SK-MEL-5 (cell line): ENCODE measurements around the gene ROS1. TPM values are rescaled to one million over a fixed set of nuclear protein-coding genes. Genes with fewer than 3 reads are reported as not detected.
"Not testable (repeated sequence)": the region's sequence is repeated elsewhere in the genome, so short reads cannot be mapped to it uniquely, and the experiment has no call there.

Source experiments
- DNase-seq: peaks from one replicate; pipeline ENCODE4 v3.0.0-alpha.2; 2016; ENCODE audit warnings: low read depth, low spot score
- in situ Hi-C: cut with HindIII; loops from 2 replicates; pipeline ENCODE4 v1.10.0; 2016; ENCODE audit warnings: low sequenced_read_pairs, high pct_unique_total_duplicates, low pct_unique_long_range_greater_than_20kb
- polyA plus RNA-seq, 2 experiments: library from polyadenylated mRNA; depleted of rRNA; stranded (reverse); fragments of >200 nt; gene quantifications; 2 replicates each; pipeline ENCODE4 v1.2.3, GENCODE V29; 2015
- total RNA-seq: library from RNA; depleted of rRNA; stranded (reverse); fragments of >200 nt; shearing (Covaris generic); gene quantifications from 2 replicates; pipeline ENCODE4 v1.2.3, GENCODE V29; 2014; rRNA removed

The ROS1 gene
- not detected in 2 replicates for total RNA-seq
- polyA plus RNA-seq (2015; cell fraction: cytosol; rRNA removed): 0.02 TPM in 1 of 2 replicates, not detected in the other
- not detected in 2 replicates for polyA plus RNA-seq (2015; cell fraction: nucleus; rRNA removed)

- DNase-seq: no peak
- in situ Hi-C loops: no loop called here
These were observed at the start of gene ROS1 for GRCh38 chr6:117425431-117426153. Gene ROS1, minus strand, starts transcription at chr6:117425942. Its CDS starts 286 bp downstream, at chr6:117425656.

GRCh38 chr6:117473401-117473800 is 47.7 kb upstream of the ROS1 start:
- in situ Hi-C loops: no loop called here
- DNase-seq: no peak

- in situ Hi-C loops: no loop called here
- DNase-seq: no peak
These were observed 46.9 kb upstream of the ROS1 start for GRCh38 chr6:117472667-117473066.

- DNase-seq: no peak
- in situ Hi-C loops: no loop called here
These were observed 44.0 kb upstream of the ROS1 start for GRCh38 chr6:117469791-117470190.

- in situ Hi-C loops: no loop called here
- DNase-seq: no peak
These were observed 43.6 kb upstream of the ROS1 start for GRCh38 chr6:117469356-117469755.

GRCh38 chr6:117468527-117468926 is 42.8 kb upstream of the ROS1 start:
- DNase-seq, in situ Hi-C loops: not testable (repeated sequence)

- no peak for DNase-seq
- in situ Hi-C loops: no loop called here
These were observed 42.1 kb upstream of the ROS1 start for GRCh38 chr6:117467876-117468275.

- in situ Hi-C loops: no loop called here
- DNase-seq: no peak
These were observed 39.9 kb upstream of the ROS1 start for GRCh38 chr6:117465691-117466090.

- no peak for DNase-seq
- in situ Hi-C loops: no loop called here
These were observed 39.0 kb upstream of the ROS1 start for GRCh38 chr6:117464700-117465099.

GRCh38 chr6:117463762-117464665 is 38.3 kb upstream of the ROS1 start:
- DNase-seq: no peak
- in situ Hi-C loops: no loop called here

GRCh38 chr6:117459204-117459944 is 33.6 kb upstream of the ROS1 start:
- no peak for DNase-seq
- in situ Hi-C loops: no loop called here

- no peak for DNase-seq
- in situ Hi-C loops: no loop called here
These were observed 31.3 kb upstream of the ROS1 start for GRCh38 chr6:117456998-117457397.

GRCh38 chr6:117456250-117456649 is 30.5 kb upstream of the ROS1 start:
- DNase-seq: no peak
- in situ Hi-C loops: no loop called here

- DNase-seq: no peak
- in situ Hi-C loops: no loop called here
These were observed 25.9 kb upstream of the ROS1 start for GRCh38 chr6:117451671-117452070.

- in situ Hi-C loops: no loop called here
- peak; percentile 64 for DNase-seq
These were observed 24.1 kb upstream of the ROS1 start for GRCh38 chr6:117449549-117450439.

- in situ Hi-C loops: no loop called here
- DNase-seq: no peak
These were observed 23.2 kb upstream of the ROS1 start for GRCh38 chr6:117448732-117449485.
